DMS53 (cell line): ENCODE data around the gene NPRL2.

Experiments used
- DNase-seq: peaks from one replicate; lab custom pipeline; 2025; lab: John Stamatoyannopoulos, UW

Gene NPRL2

DNA sequence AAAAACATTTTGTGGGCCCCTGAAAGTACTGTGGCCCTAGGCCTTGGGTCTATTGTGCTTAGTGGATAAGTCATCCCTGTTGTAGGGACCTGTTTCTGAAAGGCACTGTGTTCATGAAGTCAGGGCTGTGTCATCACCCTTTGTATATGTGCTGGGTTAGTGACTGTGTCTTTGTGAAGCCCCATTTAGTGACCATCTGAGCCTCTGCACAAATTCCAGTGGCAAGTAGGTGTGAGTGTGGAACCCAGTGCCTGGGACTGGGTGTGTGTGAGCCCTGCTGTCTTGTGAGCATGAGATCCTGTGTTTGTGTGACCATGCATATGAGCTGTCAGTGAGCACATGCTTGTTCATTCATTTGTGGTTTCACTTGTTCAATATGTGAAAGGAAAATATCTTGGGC is 46.0 kb downstream of the NPRL2 start:
- DNase-seq = no peak

DNA sequence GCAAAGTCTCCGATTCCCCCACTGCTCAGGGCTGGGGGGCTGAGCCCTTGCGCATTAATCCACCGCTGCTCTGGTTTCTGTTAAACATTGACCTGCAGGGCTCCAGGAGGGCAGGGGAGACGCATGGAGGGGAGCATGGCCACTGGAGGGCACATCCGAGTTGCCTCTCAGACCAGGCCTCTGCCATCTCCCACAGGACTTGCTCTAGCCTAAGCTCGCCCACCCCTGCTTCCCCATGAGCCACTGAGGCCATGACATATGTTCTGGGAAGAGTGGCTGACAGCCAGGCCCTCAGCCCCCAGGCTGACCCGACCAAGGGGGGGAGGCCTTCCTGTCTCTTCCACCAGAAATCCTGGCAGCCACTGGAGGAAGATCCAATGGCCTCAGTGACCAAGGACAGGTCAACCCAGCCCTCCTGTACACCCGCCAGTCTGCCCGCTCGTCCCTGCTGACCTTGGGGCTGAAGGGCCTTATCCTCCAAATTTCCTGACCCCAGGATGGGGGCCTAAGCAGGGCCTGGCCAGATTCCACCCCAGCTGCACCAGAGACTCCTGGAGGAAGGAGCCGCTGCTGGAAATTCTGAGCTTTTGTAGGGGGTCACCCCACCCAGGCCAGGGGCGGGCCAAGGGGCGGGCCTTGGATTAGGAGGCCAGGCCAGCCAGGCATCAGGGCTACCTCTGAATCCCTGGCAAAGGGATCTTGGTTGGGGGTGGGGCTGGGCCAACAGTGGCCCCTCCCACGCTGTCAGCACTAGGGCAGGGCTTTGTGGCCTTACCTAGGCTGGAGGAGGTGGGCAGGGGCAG is 47.4 kb downstream of the NPRL2 start, which contains the start of gene HYAL1:
Gene HYAL1 (minus strand): TSS at position 562 of the 803 bp plus-strand sequence. CDS start 618 bp downstream, outside the sequence.
- no peak for DNase-seq

GRCh38 chr3:50302095-50303012 is 48.2 kb downstream of the NPRL2 start:
- DNase-seq = no peak

- no peak for DNase-seq
Measured at GRCh38 chr3:50300681-50301254, 49.8 kb downstream of the NPRL2 start.

GRCh38 chr3:50299929-50300680 is 50.5 kb downstream of the NPRL2 start:
- no peak for DNase-seq

GRCh38 chr3:50299638-50299928 is 51.0 kb downstream of the NPRL2 start:
- DNase-seq = no peak

- DNase-seq = peak; percentile 95
Measured at GRCh38 chr3:50298836-50299637, 51.5 kb downstream of the NPRL2 start, which contains the start of the genes HYAL3 and NAA80. Gene HYAL3, minus strand, starts transcription at chr3:50299405. Its CDS starts 3,803 bp downstream, at chr3:50295602. Gene NAA80, minus strand, starts transcription at chr3:50299405. Its CDS starts 1,942 bp downstream, at chr3:50297463.

DNA sequence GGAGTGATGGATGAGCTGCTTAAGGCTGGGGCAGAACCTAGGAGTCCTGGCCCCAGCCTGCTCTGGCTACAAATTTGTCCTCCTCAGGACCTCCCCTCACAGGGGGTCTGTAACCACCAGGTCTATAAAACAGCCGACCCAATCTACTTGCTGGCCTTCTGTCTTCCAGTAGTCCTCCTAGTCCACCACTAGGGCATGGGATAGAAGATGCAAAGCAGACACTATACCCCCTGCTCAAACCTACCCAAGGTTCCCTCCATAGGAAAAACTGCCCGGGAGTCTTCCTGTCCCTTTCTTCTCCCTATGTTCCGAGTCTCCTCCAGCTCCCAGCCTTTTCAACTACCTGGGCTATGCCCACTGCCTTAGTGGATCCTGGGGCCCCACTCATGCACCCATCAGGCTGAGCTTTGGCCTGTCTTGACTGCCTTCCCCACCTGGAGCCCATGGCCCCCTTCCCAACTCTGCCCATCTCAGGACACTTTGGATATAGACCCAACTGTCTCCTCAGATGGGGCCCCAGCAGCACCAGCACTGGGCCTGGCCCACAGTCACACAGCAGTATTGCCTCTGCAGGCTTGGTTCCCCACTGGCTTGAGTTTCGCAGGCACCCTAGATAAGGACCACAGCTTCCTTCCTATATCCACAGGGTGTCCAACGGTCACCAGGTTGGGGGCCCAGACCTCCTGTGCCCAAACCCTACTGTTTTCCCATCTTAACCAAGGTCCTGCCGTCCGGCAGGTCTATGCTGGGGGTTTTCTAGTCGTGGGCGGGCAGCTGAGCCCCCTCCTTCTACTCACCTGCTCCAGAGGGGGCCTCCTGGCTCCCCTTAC is 52.5 kb downstream of the NPRL2 start:
- DNase-seq = peak; percentile 5

DNA sequence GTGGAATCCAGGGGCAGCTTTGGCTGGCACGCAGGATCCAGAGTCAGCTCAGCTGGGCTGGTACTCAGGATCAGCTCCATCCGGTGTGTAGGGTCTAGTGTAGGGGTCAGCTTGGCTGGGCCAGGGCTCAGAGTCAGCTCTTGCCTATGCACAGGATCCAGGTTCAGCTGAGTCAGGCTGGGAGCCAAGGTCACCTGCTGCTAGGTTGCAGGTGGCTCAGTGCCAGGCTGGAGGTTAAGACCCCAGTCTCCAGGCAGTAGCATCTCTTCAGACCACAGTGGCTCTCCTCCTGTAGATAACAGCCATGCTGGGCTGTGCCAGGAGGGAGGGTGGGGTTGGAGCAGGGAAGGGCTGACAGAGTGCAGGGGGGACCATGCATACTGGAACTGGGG is 53.2 kb downstream of the NPRL2 start:
- no peak for DNase-seq
